Hematopoietic multipotent progenitor cell treated with erythropoietin and hydrocortisone succinate and interleukin-3 and kit ligand, for 4 days (in vitro differentiated cells): Measurements from ENCODE around the gene KIF25.

Source experiments
- DNase-seq: peaks from one replicate; pipeline ENCODE4 v3.0.0-alpha.2; 2015

Gene KIF25

GRCh38 chr6:168053086-168053956, 55.9 kb downstream of the KIF25 start:
- DNase-seq, result no peak

- DNase-seq, result no peak
These were observed 56.5 kb downstream of the KIF25 start for GRCh38 chr6:168053957-168054471.

- no peak for DNase-seq
These were observed 57.5 kb downstream of the KIF25 start for GRCh38 chr6:168054765-168055560.

GRCh38 chr6:168055696-168056489, 58.4 kb downstream of the KIF25 start:
- no peak for DNase-seq

- DNase-seq, result no peak
These were observed 59.5 kb downstream of the KIF25 start for GRCh38 chr6:168056892-168057527.

- DNase-seq, result no peak
These were observed 60.4 kb downstream of the KIF25 start for GRCh38 chr6:168057836-168058235.

- no peak for DNase-seq
These were observed 61.5 kb downstream of the KIF25 start for GRCh38 chr6:168058691-168059551.

GRCh38 chr6:168060521-168060931, 63.1 kb downstream of the KIF25 start:
- DNase-seq, result no peak

GRCh38 chr6:168061269-168062210, 64.1 kb downstream of the KIF25 start:
- DNase-seq, result no peak

GRCh38 chr6:168062346-168063289, 65.1 kb downstream of the KIF25 start:
- no peak for DNase-seq

GRCh38 chr6:168063431-168063830, 66.0 kb downstream of the KIF25 start:
- no peak for DNase-seq

- no peak for DNase-seq
These were observed 66.8 kb downstream of the KIF25 start for GRCh38 chr6:168064226-168064807.

- no peak for DNase-seq
These were observed 69.7 kb downstream of the KIF25 start for GRCh38 chr6:168067081-168067759.

- DNase-seq, result no peak
These were observed 73.3 kb downstream of the KIF25 start for GRCh38 chr6:168070804-168071203.

GRCh38 chr6:168071620-168072019, 74.1 kb downstream of the KIF25 start:
- no peak for DNase-seq

GRCh38 chr6:168072261-168072660, 74.8 kb downstream of the KIF25 start:
- DNase-seq, result no peak

GRCh38 chr6:168072730-168073129, 75.3 kb downstream of the KIF25 start:
- no peak for DNase-seq
